HG02571 (cell line): Measurements from ENCODE around the gene DCAF5.
"Not testable (repeated sequence)": the region's sequence is repeated elsewhere in the genome, so short reads cannot be mapped to it uniquely, and the experiment has no call there.

Experiments
- ATAC-seq: cut with Tn5 transposase; IDR thresholded peaks from one replicate; pipeline ENCODE4 v1.9.1; 2021; ENCODE audit warnings: mild to moderate bottlenecking, moderate library complexity; ENCODE audit not compliant: unreplicated experiment

DCAF5 gene

GRCh38 chr14:69073429-69073828, 79.5 kb downstream of the DCAF5 start:
- no peak for ATAC-seq

- ATAC-seq = no peak
These were observed 80.3 kb downstream of the DCAF5 start for GRCh38 chr14:69072584-69072983.

GRCh38 chr14:69068744-69069421, 84.0 kb downstream of the DCAF5 start:
- no peak for ATAC-seq

- no peak for ATAC-seq
These were observed 86.3 kb downstream of the DCAF5 start for GRCh38 chr14:69066396-69067171.

- ATAC-seq = not testable (repeated sequence)
These were observed 87.0 kb downstream of the DCAF5 start for GRCh38 chr14:69065934-69066333.

- no peak for ATAC-seq
These were observed 88.3 kb downstream of the DCAF5 start for GRCh38 chr14:69064596-69064995.

GRCh38 chr14:69059658-69060623, 93.0 kb downstream of the DCAF5 start:
- no peak for ATAC-seq

- ATAC-seq = no peak
These were observed 96.7 kb downstream of the DCAF5 start for GRCh38 chr14:69055999-69056788.

GRCh38 chr14:69055125-69055524, 97.8 kb downstream of the DCAF5 start:
- ATAC-seq = no peak

GRCh38 chr14:69054030-69054429, 98.9 kb downstream of the DCAF5 start:
- no peak for ATAC-seq

GRCh38 chr14:69052181-69052601, 100.7 kb downstream of the DCAF5 start:
- no peak for ATAC-seq

- ATAC-seq = no peak
These were observed 102.4 kb downstream of the DCAF5 start for GRCh38 chr14:69050240-69051184.

GRCh38 chr14:69049675-69050074, 103.2 kb downstream of the DCAF5 start:
- no peak for ATAC-seq

- no peak for ATAC-seq
These were observed 104.5 kb downstream of the DCAF5 start for GRCh38 chr14:69048456-69048855.

GRCh38 chr14:69047255-69047654, 105.7 kb downstream of the DCAF5 start:
- no peak for ATAC-seq

GRCh38 chr14:69046476-69046860, 106.5 kb downstream of the DCAF5 start:
- ATAC-seq = no peak

- no peak for ATAC-seq
These were observed 107.0 kb downstream of the DCAF5 start for GRCh38 chr14:69045857-69046475.

- ATAC-seq = no peak
These were observed 107.9 kb downstream of the DCAF5 start for GRCh38 chr14:69044965-69045555.

- ATAC-seq = no peak
These were observed 108.6 kb downstream of the DCAF5 start for GRCh38 chr14:69044296-69044695.
